ENCODE results near the gene PYDC1.
"Not testable (repeated sequence)": the region's sequence is repeated elsewhere in the genome, so short reads cannot be mapped to it uniquely, and the experiment has no call there.

Gene PYDC1

GRCh38 chr16:31196324-31197088, 20.4 kb downstream of the PYDC1 start:
- no peak for DNase-seq (ENCODE audit: low read depth in 2 of 2)

- DNase-seq (ENCODE audit: low read depth in 2 of 2) = not testable (repeated sequence)
Measured at GRCh38 chr16:31195861-31196260, 21.1 kb downstream of the PYDC1 start.

- DNase-seq (ENCODE audit: low read depth in 2 of 2) = no peak
Measured at GRCh38 chr16:31194898-31195297, 22.0 kb downstream of the PYDC1 start.

- DNase-seq (ENCODE audit: low read depth in 2 of 2) = no peak
Measured at GRCh38 chr16:31193874-31194273, 23.1 kb downstream of the PYDC1 start.

- no peak for DNase-seq (ENCODE audit: low read depth in 2 of 2)
Measured at GRCh38 chr16:31192856-31193642, 23.9 kb downstream of the PYDC1 start.

GRCh38 chr16:31191697-31192428, 25.1 kb downstream of the PYDC1 start:
- DNase-seq (ENCODE audit: low read depth in 2 of 2) = no peak

- no peak for DNase-seq (ENCODE audit: low read depth in 2 of 2)
Measured at GRCh38 chr16:31190818-31191444, 26.0 kb downstream of the PYDC1 start.

- DNase-seq (ENCODE audit: low read depth in 2 of 2) = no peak
Measured at GRCh38 chr16:31190061-31190460, 26.9 kb downstream of the PYDC1 start.

GRCh38 chr16:31189412-31189778, 27.5 kb downstream of the PYDC1 start:
- no peak for DNase-seq (ENCODE audit: low read depth in 2 of 2)

GRCh38 chr16:31188450-31189411, 28.2 kb downstream of the PYDC1 start:
- no peak for DNase-seq (ENCODE audit: low read depth in 2 of 2)

GRCh38 chr16:31187808-31188189, 29.1 kb downstream of the PYDC1 start:
- DNase-seq (ENCODE audit: low read depth in 2 of 2) = no peak

GRCh38 chr16:31186930-31187807, 29.8 kb downstream of the PYDC1 start:
- no peak for DNase-seq (ENCODE audit: low read depth in 2 of 2)

- no peak for DNase-seq (ENCODE audit: low read depth in 2 of 2)
Measured at GRCh38 chr16:31186176-31186575, 30.8 kb downstream of the PYDC1 start.

- DNase-seq (ENCODE audit: low read depth in 2 of 2) = no peak
Measured at GRCh38 chr16:31185339-31185738, 31.6 kb downstream of the PYDC1 start.

- no peak for DNase-seq (ENCODE audit: low read depth in 2 of 2)
Measured at GRCh38 chr16:31184888-31185287, 32.0 kb downstream of the PYDC1 start.

GRCh38 chr16:31183432-31184428, 33.2 kb downstream of the PYDC1 start:
- no peak for DNase-seq (ENCODE audit: low read depth in 2 of 2)

GRCh38 chr16:31182391-31182790, 34.5 kb downstream of the PYDC1 start:
- no peak for DNase-seq (ENCODE audit: low read depth in 2 of 2)

GRCh38 chr16:31181102-31181830, 35.7 kb downstream of the PYDC1 start:
- DNase-seq (ENCODE audit: low read depth in 2 of 2) = no peak

Data from fibroblast of skin of left biceps (primary cell).